ENCODE results near the gene PLXDC1. TPM values are rescaled to one million over a fixed set of nuclear protein-coding genes. Genes with fewer than 3 reads are reported as not detected.

The PLXDC1 gene
- total RNA-seq, 1 donor from 2014 or later: 2.5 TPM

- Histone ChIP-seq H3K4me2 (no peak overlapping the region), H2AFZ (replicated peaks) (no peak overlapping the region), H3K27me3 (peaks cover 7% of the 10 kb centered on the region), H3K9me3 (ENCODE audit: low read depth) (no peaks in the 10 kb centered on the region), H3K27ac (no peak overlapping the region), H3K9ac (no peak overlapping the region), H3K4me1 (no peaks in the 10 kb centered on the region), H3K4me3 (no peak overlapping the region), H3K79me2 (ENCODE audit: low read depth) (no peaks in the 10 kb centered on the region), H3K36me3 (no peaks in the 10 kb centered on the region), H4K20me1 (ENCODE audit: low read depth) (no peaks in the 10 kb centered on the region), H3F3A (ENCODE audit: low read depth) (peaks cover 6% of the 10 kb centered on the region)
- no peaks in the 10 kb centered on the region for H3K36me3 Mint-ChIP-seq
- H3K27ac Mint-ChIP-seq: no peak overlapping the region
- H3K4me3 Mint-ChIP-seq: no peak overlapping the region
- DNase-seq (ENCODE audit: low spot score): no peak
- H3K27me3 Mint-ChIP-seq (ENCODE audit: insufficient read depth, low read depth): peaks cover 24% of the 10 kb centered on the region
- TF ChIP-seq EZH2 (IDR thresholded peaks at IDR 0.05) (no peak), CTCF (IDR thresholded peaks at IDR 0.05) (no peak), EZH2phosphoT487 (IDR thresholded peaks at IDR 0.05) (no peak)
- H3K9me3 Mint-ChIP-seq: no peaks in the 10 kb centered on the region
- peaks cover 2% of the 10 kb centered on the region for H3K4me1 Mint-ChIP-seq
Measured at GRCh38 chr17:39144416-39144840, 7.0 kb downstream of the PLXDC1 start.

GRCh38 chr17:39143552-39144093 lies 7.8 kb downstream of the PLXDC1 start:
- Mint-ChIP-seq H3K36me3 (no peaks in the 10 kb centered on the region), H3K9me3 (no peaks in the 10 kb centered on the region), H3K4me1 (peaks cover 5% of the 10 kb centered on the region), H3K27me3 (ENCODE audit: insufficient read depth, low read depth) (peaks cover 19% of the 10 kb centered on the region), H3K4me3 (no peak overlapping the region), H3K27ac (no peak overlapping the region)
- H3K79me2 ChIP-seq (ENCODE audit: low read depth): no peaks in the 10 kb centered on the region
- no peaks in the 10 kb centered on the region for H3K9me3 ChIP-seq (ENCODE audit: low read depth)
- no peaks in the 10 kb centered on the region for H3K36me3 ChIP-seq
- H4K20me1 ChIP-seq (ENCODE audit: low read depth): no peaks in the 10 kb centered on the region
- H3K4me2 ChIP-seq: no peak overlapping the region
- no peaks in the 10 kb centered on the region for H3K4me1 ChIP-seq
- H2AFZ ChIP-seq (replicated peaks): no peak overlapping the region
- H3K9ac ChIP-seq: no peak overlapping the region
- TF ChIP-seq EZH2phosphoT487 (IDR thresholded peaks at IDR 0.05) (no peak), CTCF (IDR thresholded peaks at IDR 0.05) (no peak), EZH2 (IDR thresholded peaks at IDR 0.05) (no peak)
- no peak overlapping the region for H3K27ac ChIP-seq
- no peak overlapping the region for H3K4me3 ChIP-seq
- H3K27me3 ChIP-seq: no peaks in the 10 kb centered on the region
- DNase-seq (ENCODE audit: low spot score): no peak
- H3F3A ChIP-seq (ENCODE audit: low read depth): peaks cover 6% of the 10 kb centered on the region

- no peak overlapping the region for H3K27ac Mint-ChIP-seq
- Histone ChIP-seq H3F3A (ENCODE audit: low read depth) (no peaks in the 10 kb centered on the region), H2AFZ (replicated peaks) (no peak overlapping the region), H4K20me1 (ENCODE audit: low read depth) (no peaks in the 10 kb centered on the region), H3K79me2 (ENCODE audit: low read depth) (no peaks in the 10 kb centered on the region), H3K4me3 (no peak overlapping the region), H3K4me2 (no peak overlapping the region), H3K36me3 (no peaks in the 10 kb centered on the region), H3K9me3 (ENCODE audit: low read depth) (no peaks in the 10 kb centered on the region), H3K9ac (no peak overlapping the region), H3K27me3 (no peaks in the 10 kb centered on the region), H3K27ac (no peak overlapping the region), H3K4me1 (no peaks in the 10 kb centered on the region)
- H3K27me3 Mint-ChIP-seq (ENCODE audit: insufficient read depth, low read depth): peaks cover 12% of the 10 kb centered on the region
- TF ChIP-seq EZH2phosphoT487 (IDR thresholded peaks at IDR 0.05): no peak
- peaks cover 9% of the 10 kb centered on the region for H3K4me1 Mint-ChIP-seq
- no peak overlapping the region for H3K4me3 Mint-ChIP-seq
- no peaks in the 10 kb centered on the region for H3K36me3 Mint-ChIP-seq
- H3K9me3 Mint-ChIP-seq: no peaks in the 10 kb centered on the region
- DNase-seq (ENCODE audit: low spot score): no peak
Measured at GRCh38 chr17:39141915-39142664, 9.3 kb downstream of the PLXDC1 start.

- Histone ChIP-seq H3K4me1 (no peaks in the 10 kb centered on the region), H4K20me1 (ENCODE audit: low read depth) (no peaks in the 10 kb centered on the region), H3K4me3 (no peak overlapping the region), H3K9ac (no peak overlapping the region), H3K79me2 (ENCODE audit: low read depth) (no peaks in the 10 kb centered on the region), H2AFZ (replicated peaks) (no peak overlapping the region), H3K9me3 (ENCODE audit: low read depth) (no peaks in the 10 kb centered on the region), H3K27ac (no peak overlapping the region), H3K36me3 (no peaks in the 10 kb centered on the region), H3K4me2 (no peak overlapping the region), H3F3A (ENCODE audit: low read depth) (no peaks in the 10 kb centered on the region), H3K27me3 (no peaks in the 10 kb centered on the region)
- Mint-ChIP-seq H3K27me3 (ENCODE audit: insufficient read depth, low read depth) (peaks cover 11% of the 10 kb centered on the region), H3K27ac (no peak overlapping the region), H3K36me3 (no peaks in the 10 kb centered on the region), H3K9me3 (no peaks in the 10 kb centered on the region), H3K4me1 (peaks cover 9% of the 10 kb centered on the region), H3K4me3 (no peak overlapping the region)
- no peak for TF ChIP-seq EZH2phosphoT487 (IDR thresholded peaks at IDR 0.05)
- no peak for TF ChIP-seq EZH2 (IDR thresholded peaks at IDR 0.05)
- TF ChIP-seq CTCF (IDR thresholded peaks at IDR 0.05): no peak
- DNase-seq (ENCODE audit: low spot score): no peak
Measured at GRCh38 chr17:39141294-39141693, 10.1 kb downstream of the PLXDC1 start.

Data from neural progenitor cell (in vitro differentiated cells).